Measurements from ENCODE around the gene CCL25.
"Not testable (repeated sequence)": the region's sequence is repeated elsewhere in the genome, so short reads cannot be mapped to it uniquely, and the experiment has no call there.

Gene CCL25

DNA sequence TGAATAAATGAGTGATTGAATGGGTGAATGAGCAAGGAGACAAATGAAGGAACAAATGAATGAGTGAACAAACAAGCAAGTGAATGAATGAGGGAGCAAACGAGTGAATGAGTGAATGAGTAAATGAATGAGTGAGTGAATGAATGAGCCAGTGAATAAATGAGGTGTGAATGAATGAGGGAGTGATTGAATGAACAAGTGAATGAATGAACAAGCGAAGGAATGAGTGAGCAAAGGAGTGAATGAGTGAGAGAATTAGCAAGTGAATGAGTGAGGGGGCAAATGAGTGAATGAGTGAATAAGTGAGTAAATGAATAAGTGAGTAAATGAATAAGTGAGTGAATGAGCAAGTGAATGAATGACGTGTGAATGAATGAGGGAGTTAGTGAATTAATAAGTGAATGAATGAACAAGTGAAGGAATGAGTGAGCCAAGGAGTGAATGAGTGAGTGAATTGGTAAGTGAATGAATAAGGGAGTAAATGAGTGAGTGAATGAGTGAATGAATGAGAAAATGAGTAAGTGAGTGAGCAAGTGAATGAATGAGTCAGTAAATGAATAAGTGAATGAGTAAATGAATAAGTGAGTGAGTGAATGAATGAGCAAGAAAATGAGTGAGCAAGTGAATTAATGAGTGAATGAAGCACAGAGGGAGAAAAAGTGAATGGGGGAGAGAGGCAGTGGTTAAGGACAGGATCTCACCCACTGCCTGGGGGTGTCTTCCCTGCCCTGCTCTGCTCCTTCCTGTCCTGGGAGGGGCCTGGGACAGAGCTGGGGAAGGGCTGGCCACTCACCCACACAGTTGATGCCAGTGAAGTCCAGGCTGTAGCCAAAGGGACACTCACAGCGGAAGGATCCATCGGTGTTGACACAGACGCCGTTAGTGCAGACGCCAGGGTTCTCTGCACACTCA lies 36.4 kb downstream of the CCL25 start:
- DNase-seq: no peak

DNA sequence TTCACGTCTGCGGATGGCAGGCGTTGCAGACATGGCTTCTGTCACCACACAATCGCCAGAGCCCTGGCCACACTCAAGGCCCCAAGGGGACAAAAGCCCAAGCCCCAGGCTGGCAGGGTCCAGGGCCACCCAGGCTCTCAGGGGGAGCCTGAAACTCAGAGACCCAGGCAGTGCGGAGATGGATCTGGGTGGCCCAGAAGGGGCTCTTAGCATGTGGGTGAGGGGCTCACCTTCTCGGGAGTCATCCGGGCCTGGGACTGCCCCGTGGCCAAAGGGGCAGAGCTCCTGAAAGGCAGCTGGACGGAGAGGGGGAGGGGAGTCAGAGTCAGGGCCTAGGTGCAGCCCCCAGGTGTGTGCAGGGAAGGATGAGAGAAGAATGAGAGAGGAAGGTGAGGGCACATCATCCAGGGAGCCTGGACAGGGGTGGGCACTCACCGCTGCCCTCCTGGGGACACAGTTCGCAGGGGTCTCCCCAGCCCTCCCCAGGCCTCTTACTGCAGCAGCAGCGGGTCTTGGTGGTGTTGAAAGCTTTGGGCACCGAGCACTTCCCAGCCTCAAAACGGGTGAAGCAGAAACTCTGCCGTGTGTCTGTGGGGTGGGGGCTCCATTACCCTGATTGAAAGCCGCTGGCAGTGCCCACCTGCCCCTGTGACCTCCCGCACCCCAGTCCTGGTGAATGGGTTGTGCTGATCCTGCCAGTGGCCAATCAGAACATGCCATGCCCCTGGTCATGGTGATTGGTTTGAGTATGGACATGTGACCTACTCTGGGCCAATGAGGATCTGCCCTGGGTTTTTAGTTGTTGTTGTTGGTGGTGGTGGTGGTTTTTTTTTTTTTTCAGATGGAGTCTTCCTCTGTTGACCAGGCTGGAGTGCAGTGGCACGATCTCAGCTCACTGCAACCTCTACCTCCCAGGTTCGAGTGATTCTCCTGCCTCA lies 37.4 kb downstream of the CCL25 start:
- DNase-seq: no peak

DNA sequence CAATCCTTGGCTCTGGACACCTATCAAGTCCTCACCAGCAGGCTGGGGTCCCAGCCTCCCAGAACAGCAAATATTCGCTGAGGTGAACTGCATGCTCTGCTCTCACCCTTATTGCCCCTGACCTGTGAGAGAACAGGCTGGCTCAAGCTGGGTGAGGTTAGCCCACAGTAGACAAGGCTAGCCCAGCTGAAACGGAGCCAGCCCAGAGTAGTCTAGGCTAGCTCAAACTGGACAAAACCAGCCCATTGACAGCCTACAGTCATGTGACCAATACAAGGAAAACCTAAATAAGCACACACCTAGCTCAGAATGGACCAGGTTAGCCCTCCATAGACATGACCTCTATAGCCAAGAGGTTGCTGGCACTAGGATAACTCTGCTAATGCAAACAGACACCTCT lies 38.4 kb downstream of the CCL25 start:
- DNase-seq: no peak

DNA sequence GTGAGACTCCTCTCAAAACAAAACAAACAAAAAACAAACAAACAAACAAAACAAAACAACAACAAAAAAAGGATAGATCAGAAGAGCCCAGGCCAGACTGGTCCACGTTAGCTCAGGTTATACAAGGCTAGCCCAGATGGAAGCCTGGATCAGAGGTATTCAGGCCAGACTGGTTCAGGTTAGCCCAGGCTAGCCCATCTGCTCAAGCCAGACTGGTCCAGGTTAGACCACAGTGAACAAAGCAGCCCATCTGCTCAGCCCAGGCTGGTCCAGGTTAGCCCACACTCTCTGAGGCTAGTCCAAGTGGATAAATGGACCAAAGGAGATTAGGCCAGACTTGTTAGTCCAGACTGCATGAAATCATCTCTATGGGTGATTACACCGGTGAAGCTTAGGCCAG lies 41.2 kb downstream of the CCL25 start:
- DNase-seq: no peak

DNA sequence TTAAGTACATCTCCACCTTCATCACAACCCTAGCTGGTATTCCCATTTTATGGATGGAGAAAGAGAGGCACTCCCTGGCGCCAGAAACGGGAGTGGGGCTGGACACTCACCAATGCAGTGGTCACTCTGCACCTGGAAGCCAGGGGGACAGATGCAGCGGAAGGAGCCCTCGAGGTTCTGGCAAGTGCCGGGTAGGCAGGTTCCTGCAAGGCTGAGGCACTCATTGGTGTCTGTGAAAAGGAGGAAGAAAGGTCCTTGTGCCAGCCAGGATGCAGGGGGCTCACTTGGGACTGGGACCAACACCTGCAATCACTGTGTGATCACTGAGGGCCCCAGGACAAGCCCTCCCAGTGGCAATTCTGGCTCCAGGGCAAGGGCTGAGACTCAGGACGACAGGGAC lies 41.8 kb downstream of the CCL25 start:
- DNase-seq: no peak

DNA sequence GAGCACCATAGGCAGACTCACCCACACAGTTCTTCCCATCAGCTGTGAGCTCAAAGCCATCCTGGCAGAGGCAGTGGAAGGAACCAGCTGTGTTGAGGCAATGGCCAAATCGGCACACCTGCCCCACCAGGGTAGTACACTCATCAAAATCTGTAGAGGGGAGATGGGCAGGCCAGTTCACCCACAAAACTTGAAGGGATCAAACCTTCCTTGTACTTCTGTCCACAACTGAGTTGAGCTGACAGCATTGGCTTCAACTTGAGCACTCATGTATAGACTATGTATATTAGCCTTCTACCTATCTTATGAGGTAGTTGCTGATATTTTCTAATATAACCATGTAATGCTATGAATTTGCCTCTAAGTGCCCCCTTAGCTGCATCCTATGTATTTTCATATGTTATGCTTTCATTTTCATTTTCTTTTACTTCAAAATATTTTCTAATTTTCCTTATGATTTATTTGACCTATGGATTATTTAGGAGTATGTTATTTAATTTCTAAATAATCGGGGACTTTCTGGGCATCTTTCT lies 42.9 kb downstream of the CCL25 start:
- DNase-seq: no peak

DNA sequence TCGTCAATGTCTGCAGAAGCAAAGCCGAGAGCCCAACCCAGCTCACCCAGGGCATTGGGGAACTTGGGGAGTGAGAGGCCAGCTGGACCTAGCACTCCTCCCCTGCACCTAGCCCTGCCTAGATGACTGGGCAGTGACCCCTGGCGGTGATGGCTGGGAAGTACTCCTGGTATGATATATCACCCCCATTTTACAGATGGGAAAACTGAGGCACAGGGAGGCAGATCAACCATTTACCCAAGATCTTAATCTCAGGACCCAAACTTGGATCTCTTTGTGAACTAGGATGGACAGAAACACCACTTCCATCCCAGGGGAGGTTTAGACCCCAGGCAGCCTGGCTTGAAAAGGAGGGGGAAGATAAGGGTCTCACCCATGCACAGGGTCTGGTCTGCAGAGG lies 43.5 kb downstream of the CCL25 start:
- DNase-seq: no peak

DNA sequence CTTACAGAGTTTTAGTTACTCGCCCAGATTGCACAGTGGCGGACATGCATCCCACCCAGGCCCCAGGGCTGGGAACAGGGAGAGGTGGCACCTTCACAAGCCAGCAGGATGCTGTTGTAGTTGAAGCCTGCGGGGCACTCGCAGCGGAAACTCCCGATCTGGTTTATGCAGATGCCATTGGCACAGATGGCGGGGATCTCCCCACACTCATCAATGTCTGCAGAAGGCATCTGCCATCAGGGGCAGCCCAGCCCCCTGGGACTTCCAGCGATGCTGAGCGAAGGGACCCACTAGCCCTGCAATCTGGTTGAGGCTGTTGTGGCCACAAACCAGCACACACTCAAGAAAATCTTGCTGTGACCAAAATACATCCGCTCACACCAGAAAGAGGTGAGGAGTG lies 44.6 kb downstream of the CCL25 start:
- no peak for DNase-seq

DNA sequence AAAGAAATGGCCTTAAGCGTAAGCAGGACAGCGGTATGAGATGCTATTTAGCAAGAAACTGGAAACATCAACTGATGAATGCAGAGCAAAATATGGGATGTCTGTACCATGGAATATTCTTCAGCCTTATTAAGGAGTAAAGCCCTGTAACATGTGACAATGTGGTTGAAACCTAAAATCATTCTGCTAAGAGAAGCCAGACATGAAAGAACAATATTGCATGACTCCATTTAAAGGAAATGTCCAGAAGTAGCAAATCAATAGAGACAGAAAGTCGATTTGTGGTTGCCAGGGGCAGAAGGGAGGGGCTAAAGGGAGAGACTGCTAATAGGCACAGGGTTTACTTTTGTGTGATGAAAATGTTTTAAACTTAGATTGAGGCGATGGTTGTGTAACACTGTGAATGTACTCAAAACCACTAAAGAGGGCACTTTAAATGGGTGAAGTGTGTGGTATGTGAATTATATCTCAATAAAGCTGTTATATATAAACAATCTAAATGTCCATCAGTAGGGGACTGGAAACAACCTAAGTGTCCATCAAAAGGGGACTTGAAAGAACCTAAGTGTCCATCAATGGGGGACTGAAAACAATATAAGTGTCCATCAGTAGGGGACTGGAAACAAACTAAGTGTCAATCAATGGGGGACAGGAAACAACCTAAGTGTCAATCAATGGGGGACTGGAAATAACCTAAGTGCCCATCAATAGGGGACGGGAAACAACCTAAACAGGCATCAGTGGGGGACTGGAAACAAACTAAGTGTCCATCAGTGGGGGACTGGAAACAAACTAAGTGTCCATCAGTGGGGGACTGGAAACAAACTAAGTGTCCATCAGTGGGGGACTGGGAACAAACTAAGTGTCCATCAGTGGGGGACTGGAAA lies 45.4 kb downstream of the CCL25 start:
- DNase-seq: no peak

DNA sequence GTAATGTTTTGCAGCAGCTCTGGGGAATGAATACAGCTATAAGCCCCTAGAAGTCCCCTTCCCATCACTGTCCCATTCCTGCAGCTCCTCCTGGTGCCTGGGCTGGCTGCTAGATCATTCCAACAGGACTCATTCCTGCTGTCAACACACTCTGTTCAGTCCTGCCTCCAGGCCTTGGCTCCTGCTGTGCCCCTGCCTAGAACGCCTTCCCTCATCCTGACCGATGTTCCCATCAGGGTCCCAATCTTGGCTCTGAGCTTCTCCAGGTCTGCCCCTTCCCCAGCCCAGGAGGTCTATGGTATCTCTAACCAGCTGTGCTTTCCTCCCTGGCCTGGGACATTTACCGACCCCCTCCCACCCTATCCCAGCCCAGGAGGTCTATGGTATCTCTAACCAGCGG lies 48.8 kb downstream of the CCL25 start:
- no peak for DNase-seq

DNA sequence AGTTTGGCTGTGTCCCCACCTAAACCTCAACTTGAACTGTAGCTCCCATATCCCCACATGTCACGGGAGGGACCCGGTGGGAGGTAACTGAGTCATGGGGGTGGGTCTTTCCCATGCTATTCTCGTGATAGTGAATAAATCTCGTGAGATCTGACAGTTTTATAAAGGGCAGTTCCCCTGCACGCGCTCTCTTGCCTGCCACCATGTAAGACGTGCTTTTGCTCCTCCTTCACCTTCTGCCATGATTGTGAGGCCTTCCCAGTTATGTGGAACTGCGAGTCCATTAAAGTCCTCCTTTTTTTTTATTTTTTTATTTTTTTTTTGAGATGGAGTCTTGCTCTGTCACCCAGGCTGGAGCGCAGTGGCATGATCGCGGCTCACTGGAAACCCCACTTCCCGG lies 49.4 kb downstream of the CCL25 start:
- not testable (repeated sequence) for DNase-seq

DNA sequence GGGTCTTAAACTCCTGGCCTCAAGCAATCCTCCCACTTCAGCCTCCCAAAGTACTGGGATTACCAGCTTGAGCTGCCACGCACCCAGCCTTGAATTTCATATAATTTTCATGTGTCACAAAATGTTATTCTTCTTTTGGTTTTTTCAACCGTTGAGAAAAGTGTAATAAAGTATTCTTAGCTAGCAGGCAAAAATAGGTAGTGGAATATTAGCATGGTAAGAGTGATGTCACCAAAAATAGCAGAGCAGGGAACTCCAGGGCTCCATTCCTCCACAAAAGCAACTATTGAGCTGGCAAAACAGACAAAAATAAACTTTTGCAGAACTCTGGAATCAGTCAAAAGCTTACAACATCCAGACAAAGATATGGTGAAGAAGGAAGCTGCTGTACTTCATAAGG lies 52.9 kb downstream of the CCL25 start:
- DNase-seq: no peak

DNA sequence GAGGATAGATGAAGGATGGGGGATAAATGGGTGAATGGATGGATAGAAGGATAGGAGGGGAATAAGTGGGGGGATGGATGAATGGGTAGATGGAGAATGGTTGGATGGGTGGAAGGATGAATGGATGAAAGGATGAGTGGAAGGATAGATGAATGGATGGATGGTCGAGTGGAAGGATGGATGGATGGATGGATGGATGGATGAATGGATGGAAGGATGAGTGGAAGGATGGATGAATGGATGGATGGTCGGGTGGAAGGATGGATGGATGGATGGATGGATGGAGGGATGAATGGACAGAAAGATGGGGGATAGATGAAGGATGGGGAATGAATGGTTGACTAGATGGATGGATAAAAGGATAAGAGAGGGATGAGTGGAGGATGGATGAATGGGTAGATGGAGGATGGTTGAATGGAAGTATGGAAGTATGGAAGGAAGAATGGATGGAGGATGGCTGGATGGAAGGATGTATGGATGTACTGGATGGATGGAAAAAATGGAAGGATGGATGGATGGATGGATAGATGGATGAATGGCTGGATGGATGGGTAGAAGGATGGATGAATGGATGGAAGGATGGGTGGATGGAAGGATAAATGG lies 54.8 kb downstream of the CCL25 start:
- DNase-seq: no peak

DNA sequence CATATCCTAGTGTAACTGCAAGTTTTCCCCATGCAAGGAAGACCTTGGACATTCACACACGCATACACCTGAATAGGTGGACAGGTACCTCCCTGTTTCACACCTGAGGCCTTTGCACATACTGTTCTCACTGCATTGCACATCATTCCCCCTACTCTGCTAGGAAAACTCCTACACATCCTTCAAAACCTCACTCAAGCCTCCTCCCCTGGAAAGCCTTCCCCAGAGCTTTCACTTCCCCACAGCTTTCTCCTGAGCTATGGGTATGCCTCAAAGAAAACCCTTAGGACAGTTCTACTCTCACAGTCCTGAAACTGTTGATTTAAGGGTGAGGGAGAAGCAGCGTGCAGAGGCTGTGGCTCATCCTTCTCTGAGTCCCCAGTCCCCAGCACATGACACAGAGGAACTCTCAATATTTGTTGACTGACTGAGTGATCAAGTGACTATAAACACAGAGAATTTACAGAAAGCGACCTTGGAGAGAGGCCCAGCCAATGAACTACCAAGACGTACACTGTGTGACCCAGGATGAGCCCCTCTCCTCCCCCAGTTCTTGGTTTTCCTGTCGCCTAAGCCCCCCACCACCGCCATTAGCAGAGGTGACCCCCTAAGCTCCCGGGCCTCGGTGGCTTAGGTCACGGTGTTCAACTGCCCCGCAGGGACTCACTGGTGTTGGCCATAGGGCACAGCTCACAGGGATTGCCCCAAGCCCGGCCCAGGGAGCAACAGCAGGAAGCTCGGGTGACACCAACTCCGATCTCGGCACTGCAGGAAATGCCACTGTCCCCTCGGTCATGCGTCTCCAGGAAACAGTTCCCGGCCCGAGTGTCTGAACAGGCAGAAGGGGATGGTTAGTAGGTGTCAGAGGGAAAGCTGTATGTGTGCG lies 56.2 kb downstream of the CCL25 start:
- DNase-seq: no peak

DNA sequence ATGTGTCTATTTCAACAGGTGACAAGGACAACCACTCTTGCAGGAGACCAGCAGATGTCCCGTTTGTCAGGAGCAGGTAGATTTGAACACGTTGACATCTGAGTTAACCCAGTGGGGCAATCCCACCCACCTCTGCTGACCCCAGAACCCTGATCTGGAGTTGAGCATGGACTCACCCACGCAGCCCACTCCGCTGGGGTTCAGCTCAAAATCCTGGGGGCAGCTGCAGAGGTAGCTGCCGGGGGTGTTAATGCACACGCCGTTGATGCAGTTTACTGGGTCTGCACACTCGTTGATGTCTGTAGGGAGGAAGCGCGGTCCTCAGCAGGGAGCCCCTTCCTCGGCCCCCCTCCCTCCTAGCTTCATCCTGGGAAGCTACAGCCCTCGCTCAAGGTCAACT lies 56.9 kb downstream of the CCL25 start:
- DNase-seq: no peak

DNA sequence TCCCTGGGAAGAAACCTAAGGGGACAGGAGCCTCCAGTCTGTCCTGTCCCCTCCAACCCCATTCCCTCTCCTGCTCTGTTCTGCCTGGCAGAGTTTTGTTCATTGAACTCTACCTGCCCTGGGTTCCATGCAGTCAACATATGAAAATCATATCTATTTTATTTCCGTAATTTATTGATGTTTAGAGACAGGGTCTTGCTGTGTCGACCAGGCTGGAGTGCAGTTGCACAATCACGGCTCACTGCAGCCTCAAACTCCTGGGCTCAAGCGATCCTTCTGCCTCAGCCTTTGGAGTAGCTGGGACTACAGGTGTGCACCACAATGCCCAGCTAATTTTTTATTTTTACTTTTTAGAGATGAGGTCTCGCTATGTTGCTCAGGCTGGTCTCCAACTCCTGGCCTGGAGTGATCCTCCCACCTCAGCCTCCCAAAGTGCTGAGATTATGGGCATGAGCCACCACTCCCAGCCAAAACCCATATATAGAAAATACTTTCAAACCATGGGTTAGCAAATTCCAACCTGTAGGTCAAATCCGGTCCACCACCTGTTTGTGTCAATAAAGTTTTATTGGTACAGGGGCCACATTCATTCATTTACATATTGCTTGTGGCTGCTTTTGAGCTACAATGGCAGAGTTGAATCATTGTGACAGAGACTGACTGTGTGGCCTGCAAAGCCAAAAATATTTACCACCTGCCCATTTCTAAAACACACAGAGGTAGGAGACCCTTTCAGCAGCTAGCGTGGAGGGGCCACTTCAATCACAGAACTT lies 57.5 kb downstream of the CCL25 start:
- DNase-seq: no peak

DNA sequence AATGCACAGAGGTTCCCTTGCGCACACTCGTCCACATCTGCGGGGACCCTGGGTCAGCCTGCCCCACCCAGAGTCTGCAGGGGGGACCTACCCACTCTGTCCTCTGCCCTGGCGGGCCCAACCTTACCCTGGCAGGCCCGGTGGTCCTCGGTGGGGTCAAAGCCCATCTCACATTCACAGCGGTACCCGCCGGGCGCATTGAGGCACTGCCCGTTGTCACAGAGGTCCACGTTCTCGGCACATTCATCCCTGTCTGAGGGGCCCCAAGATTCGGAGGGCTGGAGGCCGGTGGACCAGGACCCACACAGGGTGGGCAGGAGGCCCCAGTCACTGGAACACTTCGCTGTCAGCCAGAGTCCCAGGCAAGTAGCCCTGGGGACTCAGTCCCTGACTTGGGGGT lies 58.4 kb downstream of the CCL25 start:
- no peak for DNase-seq

DNA sequence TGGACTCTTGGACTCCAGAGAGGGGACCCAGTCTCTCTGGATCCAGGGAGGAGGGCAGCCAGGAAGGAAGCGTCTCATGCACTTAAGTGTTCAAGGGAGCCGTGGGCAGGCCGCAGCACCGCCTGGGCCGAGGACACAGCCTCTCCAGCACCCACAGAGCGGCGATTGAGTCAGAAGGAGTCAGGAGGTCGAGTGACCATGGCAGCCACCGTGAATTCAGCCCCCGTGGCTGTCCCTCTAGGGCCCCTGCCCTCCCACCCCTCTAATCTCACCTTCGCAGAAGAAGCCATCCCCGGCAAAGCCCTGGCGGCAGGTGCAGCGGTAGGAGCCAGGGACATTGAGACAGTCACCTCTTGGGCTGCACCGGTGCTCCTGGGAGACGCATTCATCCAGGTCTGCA lies 58.8 kb downstream of the CCL25 start:
- DNase-seq: no peak

All from NCI-H345 (cell line).